ENCODE results near the gene CXXC5.

GRCh38 chr5:139708877-139709581 lies 60.9 kb downstream of the CXXC5 start:
- TF ChIP-seq CTCF (IDR thresholded peaks at IDR 0.05; ENCODE audit: insufficient read depth, low read depth, low read length), result no peak
- TF ChIP-seq EZH2 (IDR thresholded peaks at IDR 0.05; ENCODE audit: insufficient read depth, low read length), result no peak
